Right lobe of liver (tissue), 6 donors: ENCODE measurements around the gene OR51A7. TPM values are rescaled to one million over a fixed set of nuclear protein-coding genes. Genes with fewer than 3 reads are reported as not detected.

Experiments
- ATAC-seq, 4 donors: fragments of 200-7000 bp; cut with Tn5 transposase; one replicate each; pipeline ENCODE4 v1.9.1; 2020; ENCODE audit warnings: mild to moderate bottlenecking in 4 of 4, moderate library complexity in 4 of 4
- DNase-seq, 3 donors: peaks; one replicate each; pipeline ENCODE4 v3.0.0-alpha.2; 2020
- H3K27ac ChIP-seq, 3 donors: fragments of 200-600 bp; one replicate each; pipeline ENCODE4 v1.8.0; 2022
- H3K27me3 ChIP-seq, 2 donors: fragments of 200-600 bp; one replicate each; pipeline ENCODE4 v1.8.0; 2022
- H3K36me3 ChIP-seq, 4 donors: fragments of 200-600 bp; sonication (generic) in 1 of 4; one replicate each; pipeline versions ENCODE4 v1.5.1 to v1.8.0; 2017 to 2022; ENCODE audit warnings: control low read depth in 1 of 4
- H3K4me1 ChIP-seq, 4 donors: fragments of 200-600 bp; sonication (generic) in 1 of 4; one replicate each; pipeline versions ENCODE4 v1.5.1 to v1.8.0; 2017 to 2022; ENCODE audit warnings: control low read depth in 1 of 4
- H3K4me3 ChIP-seq, 3 donors: fragments of 200-600 bp; one replicate each; pipeline ENCODE4 v1.8.0; 2022
- H3K9me3 ChIP-seq, 4 donors: fragments of 200-600 bp; sonication (generic) in 1 of 4; one replicate each; pipeline versions ENCODE4 v1.5.1 to v1.8.0; 2017 to 2022; ENCODE audit warnings: control low read depth in 1 of 4
- CTCF ChIP-seq, 4 donors: fragments of 200-600 bp in 3 of 4; fragments of 450-650 bp in 1 of 4; IDR thresholded peaks; one replicate each; pipeline versions ENCODE4 v1.5.1 to v1.8.0; 2016 to 2022; ENCODE audit warnings: antibody characterized with exemption in 4 of 4, mild to moderate bottlenecking in 2 of 4
- POLR2A ChIP-seq: fragments of 450-650 bp; IDR thresholded peaks from one replicate; pipeline ENCODE4 v1.6.1; 2017; ENCODE audit warnings: antibody characterized with exemption, mild to moderate bottlenecking
- WGBS: methylation state at CpG from one replicate; pipeline ENCODE4 v1.1.6; 2018; ENCODE audit warnings: low coverage, low lambda C conversion rate; ENCODE audit not compliant: insufficient coverage; ENCODE audit errors: missing lambda C conversion rate; 5-methylcytosine and 5-hydroxymethylcytosine counted together
- intact Hi-C, 2 donors: fragments of 100-400 bp; cut with DNase I; formaldehyde crosslinking; loops; one replicate each; pipeline versions ENCODE4 v1.11.2 to v1.14.1; 2022
- total RNA-seq, 6 experiments: library from RNA; depleted of rRNA in 2 of 6; stranded (reverse); fragments of >200 nt in 2 of 6; fragmentation: NEBNext Ultra II Directional in 3 of 6; extraction: Animal tissue kit (Norgen Biotek cat#: 25700) in 3 of 6; gene quantifications; one replicate each; pipeline versions ENCODE4 v1.1.0 to v1.2.4, GENCODE V29; 2016 to 2023
- donor health status: DM: no; HTN: yes; CAD: no.
- donor health status: DM: no; HTN: no; CAD: no.
- donor health status: DM: no; HTN: no; CAD: no.
- donor health status: DM: no; HTN: yes; CAD: no.
- donor health status: DM: no; HTN: yes; CAD: no.

OR51A7 gene
- total RNA-seq, 6 experiments from 2014 or later = not detected

- Histone ChIP-seq H3K27me3 (no peaks in the 10 kb centered on the region), H3K4me1 (no peaks in the 10 kb centered on the region), H3K36me3 (no peaks in the 10 kb centered on the region), H3K27ac (no peak within 1 kb of the TSS), H3K9me3 (no peaks in the 10 kb centered on the region), H3K4me3 (no peak within 1 kb of the TSS)
- TF ChIP-seq POLR2A (no peak), CTCF (IDR thresholded peaks at IDR 0.05) (no peak)
- ATAC-seq (no peak), DNase-seq (no peak)
- intact Hi-C loops = no loop called here
- WGBS = 49% methylated on average over 4 of the region's 4 CpGs
Measured at GRCh38 chr11:4919250-4919649, 15.7 kb downstream of the OR51A7 start, which contains the start of gene OR51G2. OR51G2 (minus strand) TSS chr11:4919350; CDS start chr11:4915663, 3,687 bp downstream.

- ATAC-seq (no peak), DNase-seq (no peak)
- Histone ChIP-seq H3K9me3 (no peaks in the 10 kb centered on the region), H3K27me3 (no peaks in the 10 kb centered on the region), H3K36me3 (no peaks in the 10 kb centered on the region), H3K4me3 (no peak overlapping the region), H3K27ac (no peak overlapping the region), H3K4me1 (no peaks in the 10 kb centered on the region)
- 52% methylated on average over 1 of the region's 1 CpG for WGBS
- no peak for TF ChIP-seq POLR2A
- TF ChIP-seq CTCF (IDR thresholded peaks at IDR 0.05) = no peak
- intact Hi-C loops = no loop called here
Measured at GRCh38 chr11:4921796-4922195, 18.2 kb downstream of the OR51A7 start.

- Histone ChIP-seq H3K4me1 (no peaks in the 10 kb centered on the region), H3K36me3 (no peaks in the 10 kb centered on the region), H3K27me3 (no peaks in the 10 kb centered on the region), H3K4me3 (no peak overlapping the region), H3K27ac (no peak overlapping the region), H3K9me3 (no peaks in the 10 kb centered on the region)
- ATAC-seq = no peak
- DNase-seq = no peak
- no peak for TF ChIP-seq POLR2A
- no peak for TF ChIP-seq CTCF (IDR thresholded peaks at IDR 0.05)
- 27% methylated on average over 1 of the region's 1 CpG for WGBS
- intact Hi-C loops = no loop called here
Measured at GRCh38 chr11:4922304-4922703, 18.7 kb downstream of the OR51A7 start.

- WGBS = 36% methylated on average over 1 of the region's 1 CpG
- no peak for ATAC-seq
- no peak for TF ChIP-seq CTCF (IDR thresholded peaks at IDR 0.05)
- TF ChIP-seq POLR2A = no peak
- H3K9me3 ChIP-seq = no peaks in the 10 kb centered on the region
- no peaks in the 10 kb centered on the region for H3K36me3 ChIP-seq
- no peak within 1 kb of the TSS for H3K4me3 ChIP-seq
- H3K27ac ChIP-seq = no peak within 1 kb of the TSS
- no peaks in the 10 kb centered on the region for H3K27me3 ChIP-seq
- intact Hi-C loops = no loop called here
- no peaks in the 10 kb centered on the region for H3K4me1 ChIP-seq
- no peak for DNase-seq
Measured at GRCh38 chr11:4924239-4924638, 20.7 kb downstream of the OR51A7 start, which contains the start of gene OR51G1. OR51G1 (minus strand) TSS chr11:4924339; CDS start chr11:4924339, 0 bp downstream.

GRCh38 chr11:4926608-4927007, 23.0 kb downstream of the OR51A7 start:
- no peak overlapping the region for H3K4me3 ChIP-seq
- no peak for TF ChIP-seq POLR2A
- no peak for TF ChIP-seq CTCF (IDR thresholded peaks at IDR 0.05)

More at GRCh38 chr11:4926608-4927007, 23.0 kb downstream of the OR51A7 start:
- no peaks in the 10 kb centered on the region for H3K36me3 ChIP-seq
- H3K9me3 ChIP-seq = no peaks in the 10 kb centered on the region
- H3K27ac ChIP-seq = no peak overlapping the region
- ATAC-seq (no peak), DNase-seq (no peak)
- H3K4me1 ChIP-seq = no peaks in the 10 kb centered on the region
- H3K27me3 ChIP-seq = no peaks in the 10 kb centered on the region
- intact Hi-C loops = no loop called here
